Lower leg skin (tissue), 4 donors: ENCODE measurements around the gene HMGCR. TPM values are rescaled to one million over a fixed set of nuclear protein-coding genes. Genes with fewer than 3 reads are reported as not detected.

ENCODE experiments used
- DNase-seq, 2 donors: peaks; one replicate each; pipeline ENCODE4 v3.0.0-alpha.2; 2019; ENCODE audit warnings: low spot score in 2 of 2
- H3K4me3 ChIP-seq: fragments of 200-600 bp; sonication (generic); 2 replicates; pipeline ENCODE4 v1.5.1; 2017; ENCODE audit warnings: mild to moderate bottlenecking, low read depth; ENCODE audit not compliant: poor library complexity, severe bottlenecking
- CTCF ChIP-seq, 3 donors: fragments of 450-650 bp; IDR thresholded peaks; one replicate each; pipeline ENCODE4 v1.5.1; 2016; ENCODE audit warnings: antibody characterized with exemption in 3 of 3, mild to moderate bottlenecking in 3 of 3, moderate library complexity in 2 of 3
- POLR2A ChIP-seq, 2 donors: fragments of 450-650 bp; IDR thresholded peaks; one replicate each; pipeline ENCODE4 v1.6.1; 2016 to 2017; ENCODE audit warnings: antibody characterized with exemption in 2 of 2, mild to moderate bottlenecking in 1 of 2, moderate library complexity in 1 of 2
- WGBS, 2 donors: methylation state at CpG; one replicate each; pipeline ENCODE4 v1.1.5; 2018; 5-methylcytosine and 5-hydroxymethylcytosine counted together
- intact Hi-C: fragments of 100-400 bp; cut with DNase I; formaldehyde crosslinking; loops from one replicate; pipeline ENCODE4 v1.15.0; 2023; ENCODE audit warnings: low total_unique reads
- total RNA-seq, 4 donors: library from RNA; depleted of rRNA; stranded (reverse); fragments of >200 nt; gene quantifications; one replicate each; pipeline ENCODE4 v1.1.0, GENCODE V29; 2016

HMGCR gene
- total RNA-seq, 4 donors from 2014 or later = 101 to 119 (median 103) TPM

GRCh38 chr5:75389430-75389829 is 52.4 kb downstream of the HMGCR start:
- no peak for TF ChIP-seq CTCF (IDR thresholded peaks at IDR 0.05)
- no peak for TF ChIP-seq POLR2A (IDR thresholded peaks at IDR 0.05)
- WGBS, 2 donors = 91 to 96% methylated on average over 2 of the region's 2 CpGs
- intact Hi-C loops = no loop called here
- H3K4me3 ChIP-seq = no peak overlapping the region
- no peak for DNase-seq

- 95 to 96% methylated on average over 3 of the region's 3 CpGs for WGBS, 2 donors
- no peak overlapping the region for H3K4me3 ChIP-seq
- intact Hi-C loops = no loop called here
- no peak for DNase-seq
- no peak for TF ChIP-seq CTCF (IDR thresholded peaks at IDR 0.05)
- TF ChIP-seq POLR2A (IDR thresholded peaks at IDR 0.05) = no peak
Observed at GRCh38 chr5:75395277-75395676, 58.3 kb downstream of the HMGCR start.

GRCh38 chr5:75405296-75405695 is 68.3 kb downstream of the HMGCR start:
- WGBS, 2 donors = 55 to 68% methylated on average over 3 of the region's 3 CpGs
- H3K4me3 ChIP-seq = no peak overlapping the region
- TF ChIP-seq CTCF (IDR thresholded peaks at IDR 0.05) = no peak
- no peak for TF ChIP-seq POLR2A (IDR thresholded peaks at IDR 0.05)
- intact Hi-C loops = no loop called here
- no peak for DNase-seq

Other genes with a start within 250 kb of the HMGCR start
- under 1 TPM in 3 of 4 donors, not detected in 1; 0.13 to 0.20 (median 0.19) TPM for gene ANKRD31, start 100.3 kb upstream of the HMGCR start, total RNA-seq
- gene CERT1, start 174.4 kb downstream of the HMGCR start, total RNA-seq = 10 to 100 TPM; 23.3 to 32.3 (median 30.6) TPM
- gene POLK, start 174.7 kb downstream of the HMGCR start, total RNA-seq = 10 to 100 TPM; 18.0 to 24.9 (median 19.7) TPM